GM18519 (cell line): Measurements from ENCODE around the gene CELA3A.
"Not testable (repeated sequence)": the region's sequence is repeated elsewhere in the genome, so short reads cannot be mapped to it uniquely, and the experiment has no call there.

Source experiments
- ATAC-seq: cut with Tn5 transposase; IDR thresholded peaks from one replicate; pipeline ENCODE4 v1.9.1; 2021; ENCODE audit warnings: mild to moderate bottlenecking, moderate library complexity; ENCODE audit not compliant: unreplicated experiment, low FRiP score

CELA3A gene

DNA sequence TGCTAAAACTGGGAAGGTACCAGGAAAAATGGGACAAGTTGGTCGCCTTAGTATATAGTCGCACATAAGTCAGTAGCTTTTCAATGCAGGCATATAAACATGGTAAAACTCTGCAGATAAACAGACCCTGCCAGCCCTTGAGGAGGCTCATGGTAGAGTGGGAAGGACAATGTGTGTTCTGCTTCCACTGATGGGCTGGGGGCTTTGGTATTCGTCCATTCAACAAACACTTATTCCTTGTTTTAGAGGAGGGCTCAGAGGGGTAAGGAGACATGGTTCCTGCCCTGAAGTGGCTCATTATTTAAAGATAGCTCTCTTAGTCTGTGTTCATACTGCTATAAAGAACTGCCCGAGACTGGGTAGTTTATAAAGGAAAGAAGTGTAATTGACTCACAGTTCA, 11.3 kb downstream of the CELA3A start:
- not testable (repeated sequence) for ATAC-seq

DNA sequence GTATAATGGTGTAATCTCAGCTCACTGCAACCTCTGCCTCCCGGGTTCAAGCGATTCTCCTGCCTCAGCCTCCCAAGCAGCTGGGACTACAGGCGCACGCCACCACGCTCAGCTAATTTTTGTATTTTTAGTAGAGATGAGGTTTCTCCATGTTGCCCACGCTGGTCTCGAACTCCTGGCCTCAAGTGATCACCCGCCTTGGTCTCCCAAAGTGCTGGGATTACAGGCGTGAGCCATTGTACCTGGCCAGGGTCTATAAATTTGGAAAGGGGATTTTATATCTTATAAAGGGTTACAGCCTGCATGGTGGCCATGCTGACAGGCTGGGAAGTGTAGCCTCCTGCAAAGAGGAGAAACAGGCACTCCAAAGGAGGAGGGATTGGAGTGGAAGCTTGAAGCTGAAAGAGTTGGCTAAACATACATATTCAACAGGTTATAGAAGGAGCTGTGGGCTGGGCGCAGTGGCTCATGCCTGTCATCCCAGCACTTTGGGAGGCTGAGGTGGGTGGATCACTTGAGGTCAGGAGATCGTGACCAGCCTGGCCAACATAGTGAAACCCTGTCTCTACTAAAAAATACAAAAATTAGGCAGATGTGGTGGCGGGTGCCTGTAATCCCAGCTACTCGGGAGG, 13.2 kb downstream of the CELA3A start:
- ATAC-seq: not testable (repeated sequence)

DNA sequence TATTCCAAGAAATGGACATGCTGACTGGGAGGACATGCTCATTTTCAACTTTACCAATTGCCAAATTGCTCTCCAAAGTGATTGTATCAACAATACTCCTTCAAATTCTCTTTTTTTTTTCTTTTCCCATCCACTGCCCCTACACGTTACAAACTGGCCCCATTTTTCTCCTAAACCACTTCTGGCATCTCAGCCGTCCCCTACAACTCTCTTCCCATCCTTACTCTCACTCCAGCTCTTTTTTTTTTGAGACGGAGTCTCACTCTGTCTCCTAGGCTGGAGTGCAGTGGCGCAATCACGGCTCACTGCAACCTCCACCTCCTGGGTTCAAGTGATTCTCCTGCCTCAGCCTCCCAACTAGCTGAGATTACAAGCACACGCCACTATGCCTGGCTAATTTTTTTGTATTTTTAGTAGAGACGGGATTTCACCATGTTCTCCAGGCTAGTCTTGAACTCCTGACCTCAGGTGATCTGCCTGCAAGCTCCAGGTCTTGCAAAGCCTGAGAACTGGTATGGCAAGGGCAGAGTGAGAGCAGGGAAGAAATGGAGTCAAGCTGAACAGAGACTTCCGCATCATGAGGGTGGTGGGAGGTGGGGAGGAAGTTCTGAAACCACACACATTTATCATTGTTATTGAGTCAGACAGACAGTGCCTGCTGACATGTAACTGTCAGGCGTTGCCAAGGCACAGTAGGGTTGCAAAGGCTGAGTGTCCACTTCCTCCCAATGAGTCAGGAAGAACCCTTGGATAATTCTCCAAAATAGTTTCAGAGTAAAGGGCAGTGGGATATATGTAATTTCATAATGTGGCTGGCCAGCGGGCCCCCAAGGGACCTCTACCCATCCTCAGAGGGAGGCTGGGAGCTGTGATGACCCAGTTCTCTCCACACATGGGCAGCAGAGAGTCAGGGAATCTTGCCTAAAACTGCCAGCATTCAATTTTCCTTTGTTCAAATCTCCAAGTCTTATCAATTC, 17.4 kb downstream of the CELA3A start:
- ATAC-seq: no peak

DNA sequence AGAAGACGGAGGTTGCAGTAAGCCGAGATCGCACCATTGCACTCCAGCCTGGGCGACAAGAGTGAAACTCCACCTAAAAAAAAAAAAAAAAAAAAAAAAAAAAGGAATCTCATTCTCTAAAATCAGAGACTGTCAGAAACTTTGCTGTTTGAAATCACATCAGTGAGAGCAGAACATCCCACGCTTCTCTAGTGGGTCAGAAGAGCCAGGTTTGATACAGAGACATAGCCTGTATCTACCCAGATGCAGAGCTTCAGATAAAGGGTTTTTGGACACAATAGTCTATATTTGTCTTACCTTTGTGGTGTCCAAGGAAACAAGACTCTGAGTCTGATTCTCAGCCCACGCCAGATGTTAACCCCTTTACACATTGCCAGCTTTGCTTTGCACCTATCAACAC, 19.6 kb downstream of the CELA3A start:
- no peak for ATAC-seq

DNA sequence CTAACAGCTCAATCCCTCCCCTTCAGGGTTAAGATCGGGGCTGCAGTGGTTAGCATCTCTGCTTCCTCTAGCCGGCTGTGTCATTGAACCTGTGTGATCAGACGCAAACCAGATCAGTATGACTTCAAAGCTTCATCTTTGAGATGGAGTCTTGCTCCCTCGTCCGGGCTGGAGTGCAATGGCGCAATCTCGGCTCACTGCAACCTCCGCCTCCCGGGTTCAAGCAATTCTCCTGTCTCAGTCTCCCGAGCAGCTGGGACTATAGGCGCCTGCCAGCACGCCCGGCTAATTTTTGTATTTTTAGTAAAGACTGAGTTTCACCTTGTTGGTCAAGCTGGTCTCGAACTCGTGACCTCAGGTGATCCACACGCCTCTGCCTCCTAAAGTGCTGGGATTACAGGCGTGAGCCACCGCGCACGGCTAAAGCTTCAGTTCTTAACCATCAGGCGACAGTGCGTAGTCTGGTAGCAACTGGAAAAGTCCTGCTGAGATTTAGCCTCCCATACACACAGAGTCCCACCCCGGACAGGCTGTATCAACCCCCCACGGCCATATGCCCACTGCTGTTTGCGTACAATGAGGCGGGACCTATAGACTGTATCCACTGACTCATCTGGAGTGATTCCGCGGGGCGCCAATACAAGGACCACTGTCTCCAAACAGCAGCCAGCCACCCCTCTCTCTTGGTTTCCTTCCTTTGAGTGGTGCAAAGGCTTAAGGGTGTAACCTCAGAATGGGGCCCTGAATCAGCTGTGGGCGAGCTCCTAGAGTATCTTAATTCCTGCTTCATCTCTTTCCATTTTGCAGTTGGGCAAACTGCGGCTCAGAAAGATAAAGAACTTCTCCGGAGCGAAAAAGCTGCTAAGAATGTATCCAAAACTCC, 23.3 kb downstream of the CELA3A start:
- ATAC-seq: peak; percentile 25

DNA sequence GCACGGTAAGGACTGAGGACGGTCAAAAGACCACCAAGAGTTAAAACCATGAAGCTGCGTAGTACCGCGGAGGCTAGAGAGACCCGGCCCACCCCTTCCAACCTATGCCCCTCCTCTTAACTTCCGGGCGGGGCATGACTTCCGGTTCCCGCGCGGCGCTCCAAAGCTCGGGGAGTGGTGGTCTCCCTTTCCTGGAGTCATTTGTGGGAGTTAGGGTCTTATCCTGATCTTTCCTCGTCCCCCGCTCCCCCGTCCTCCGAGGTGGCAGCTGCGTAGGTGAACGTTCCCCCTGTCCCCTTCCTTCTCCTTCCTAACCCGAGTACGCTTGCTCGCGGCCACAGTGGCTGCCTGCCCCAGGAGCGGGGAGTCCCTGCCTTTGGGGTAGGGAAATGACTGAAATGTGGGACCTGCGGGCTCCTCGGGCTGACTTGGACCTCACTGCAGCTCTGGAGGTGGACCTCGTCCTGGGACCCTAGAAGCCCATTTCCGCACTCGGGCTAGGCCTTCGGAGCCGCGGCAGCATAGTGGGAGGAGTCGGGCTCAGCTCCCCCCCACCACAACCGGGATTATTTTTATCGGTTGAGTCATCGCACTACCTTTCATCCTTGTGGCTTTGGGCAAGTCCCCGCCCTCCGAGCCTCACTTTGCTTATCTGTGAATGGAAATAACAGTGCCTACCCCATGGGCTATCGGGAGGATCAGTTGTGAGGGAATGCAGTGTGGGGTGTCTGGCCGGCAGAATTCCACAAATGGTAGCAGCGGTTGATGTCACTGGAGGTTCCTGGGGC, 24.1 kb downstream of the CELA3A start:
- ATAC-seq: peak; percentile 46

DNA sequence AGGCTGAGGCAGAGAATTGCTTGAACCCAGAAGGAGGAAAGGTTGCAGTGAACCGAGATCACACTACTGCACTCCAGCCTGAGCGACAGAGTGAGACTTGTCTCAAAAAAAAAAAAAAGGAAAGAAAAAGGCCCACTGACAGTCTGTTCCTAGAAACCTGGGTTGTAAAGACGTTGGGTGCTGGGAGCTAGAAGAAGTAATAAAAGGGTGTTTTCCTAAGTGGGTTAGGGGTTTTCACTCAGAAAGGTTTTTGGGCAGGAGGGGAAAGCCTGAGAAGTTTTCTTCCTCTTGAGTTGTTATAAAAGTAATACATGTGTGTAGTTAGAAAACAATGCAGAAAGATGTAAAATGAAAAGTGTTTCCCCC, 25.4 kb downstream of the CELA3A start:
- ATAC-seq: no peak

DNA sequence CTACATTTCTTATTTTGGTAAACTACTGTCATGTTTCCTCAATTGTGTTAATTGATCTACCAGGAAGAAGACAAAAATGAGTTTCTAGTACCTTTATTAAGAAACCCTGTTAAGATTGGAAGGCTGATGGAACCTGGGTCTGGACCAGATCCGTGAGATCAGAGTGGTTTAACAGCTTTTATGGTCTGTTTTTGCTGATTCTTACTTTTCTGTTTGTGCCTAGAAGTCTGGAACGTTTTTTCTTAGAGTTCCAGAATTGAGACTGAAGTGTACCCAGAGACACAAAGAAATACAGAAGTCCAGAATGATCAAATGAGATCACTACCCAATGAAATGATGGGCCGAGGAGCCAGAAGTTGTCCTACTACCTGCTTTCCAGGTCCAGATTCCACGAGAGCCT, 28.6 kb downstream of the CELA3A start:
- no peak for ATAC-seq

DNA sequence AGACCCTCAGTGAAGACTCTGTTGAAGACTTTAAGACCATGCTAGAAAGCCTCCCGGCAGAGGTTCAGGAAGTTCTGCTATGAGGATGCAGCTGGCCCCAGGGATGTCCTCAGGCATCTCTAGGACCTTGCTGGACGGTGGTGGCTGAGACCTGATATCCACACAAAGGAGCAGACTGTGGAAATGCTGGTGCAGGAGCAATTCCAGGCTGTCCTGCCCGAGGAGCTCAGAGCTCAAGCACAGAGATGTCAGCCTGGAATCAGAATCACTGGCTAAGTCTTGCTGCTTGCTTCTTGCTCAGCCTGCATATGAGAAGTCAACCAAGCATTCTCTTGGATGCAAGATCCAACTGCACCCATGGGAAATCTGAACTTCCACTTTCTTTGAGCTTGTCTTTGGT, 29.0 kb downstream of the CELA3A start:
- no peak for ATAC-seq

DNA sequence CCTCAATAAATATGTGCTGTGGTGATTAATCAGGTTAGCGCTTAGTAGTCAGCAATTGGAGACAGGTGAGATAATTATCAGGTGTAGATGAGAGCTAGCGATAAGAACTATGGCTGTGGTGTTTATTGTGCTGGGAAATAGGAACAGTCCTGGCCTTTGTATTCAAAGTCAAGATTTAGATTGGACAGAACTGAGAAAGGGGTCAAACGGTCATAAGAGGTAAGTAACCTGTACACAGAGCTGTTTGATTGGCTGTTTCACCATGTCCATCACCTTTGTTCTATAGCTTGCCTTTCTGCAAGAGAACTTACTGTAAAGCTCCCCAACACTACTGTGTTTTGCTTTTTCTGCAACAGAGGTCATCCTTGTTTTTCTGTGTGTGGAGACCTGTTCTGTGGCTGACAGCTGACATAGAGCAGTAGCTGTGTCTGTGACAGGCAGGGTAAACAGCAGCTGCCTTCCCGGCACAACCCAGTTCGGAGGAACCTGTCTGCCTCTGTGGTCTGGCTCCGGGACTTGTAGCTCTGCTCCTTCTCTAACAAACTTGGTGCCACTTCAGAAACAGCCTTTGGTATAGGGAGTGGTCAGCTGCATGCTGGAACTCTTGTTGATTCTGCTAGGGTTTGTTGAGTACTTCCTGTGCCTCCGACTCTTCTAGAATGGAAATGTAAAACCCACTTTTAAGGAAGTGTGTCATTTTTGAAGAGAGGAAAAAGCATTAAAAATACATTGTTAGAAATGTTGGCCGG, 29.9 kb downstream of the CELA3A start:
- no peak for ATAC-seq

DNA sequence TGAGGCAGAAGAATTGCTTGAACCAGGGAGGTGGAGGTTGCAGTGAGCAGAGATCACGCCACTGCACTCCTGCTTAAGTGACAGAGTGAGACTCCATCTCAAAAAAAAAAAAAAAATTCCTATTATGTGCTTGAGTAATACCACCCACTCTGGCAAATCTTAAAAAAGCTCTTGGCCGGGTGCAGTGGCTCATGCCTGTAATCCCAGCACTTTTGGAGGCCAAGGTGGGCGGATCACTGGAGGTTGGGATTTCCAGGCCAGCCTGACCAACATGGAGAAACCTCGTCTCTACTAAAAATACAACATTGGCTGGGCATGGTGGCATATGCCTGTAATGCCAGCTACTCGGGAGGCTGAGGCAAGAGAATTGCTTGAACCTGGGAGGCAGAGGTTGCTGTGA, 33.4 kb downstream of the CELA3A start:
- not testable (repeated sequence) for ATAC-seq

DNA sequence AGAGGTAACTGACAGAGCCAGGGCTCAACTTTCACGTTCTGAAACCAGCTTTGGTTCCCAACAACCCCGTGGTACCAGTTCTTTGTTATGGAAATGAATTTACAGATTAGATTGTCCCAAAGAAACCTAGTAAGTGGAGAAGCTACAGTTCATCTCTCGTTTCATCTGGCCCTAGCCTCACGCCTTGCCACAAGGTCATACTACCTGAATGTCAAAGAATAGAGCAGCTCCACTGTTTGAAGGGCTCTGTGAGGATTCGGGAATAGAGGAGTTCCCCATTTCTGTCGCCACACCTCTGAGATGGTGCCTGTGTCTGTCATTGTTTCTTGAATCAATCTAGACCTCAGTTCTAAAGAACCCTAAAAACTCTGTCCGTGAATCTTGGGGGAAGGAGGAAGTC, 36.1 kb downstream of the CELA3A start:
- no peak for ATAC-seq

DNA sequence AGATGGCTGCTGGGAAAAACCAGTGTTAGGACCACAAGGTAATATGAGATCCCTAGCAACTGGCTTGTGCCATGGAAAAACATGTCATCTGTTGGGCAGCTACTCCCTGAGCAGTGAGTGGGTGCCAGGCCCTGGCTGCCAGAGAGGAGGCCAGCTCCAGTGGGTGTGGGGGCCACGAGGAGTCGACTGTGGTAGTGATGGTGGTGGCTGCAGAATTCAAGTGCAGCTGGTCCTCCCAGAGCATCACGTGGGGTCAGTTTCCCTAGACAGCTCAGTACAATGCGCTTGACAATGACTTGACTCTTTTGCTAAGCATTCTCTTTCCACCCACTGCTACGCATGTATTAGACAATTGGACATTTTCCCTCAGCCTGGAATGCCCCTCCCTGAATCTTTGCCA, 36.6 kb downstream of the CELA3A start:
- no peak for ATAC-seq

DNA sequence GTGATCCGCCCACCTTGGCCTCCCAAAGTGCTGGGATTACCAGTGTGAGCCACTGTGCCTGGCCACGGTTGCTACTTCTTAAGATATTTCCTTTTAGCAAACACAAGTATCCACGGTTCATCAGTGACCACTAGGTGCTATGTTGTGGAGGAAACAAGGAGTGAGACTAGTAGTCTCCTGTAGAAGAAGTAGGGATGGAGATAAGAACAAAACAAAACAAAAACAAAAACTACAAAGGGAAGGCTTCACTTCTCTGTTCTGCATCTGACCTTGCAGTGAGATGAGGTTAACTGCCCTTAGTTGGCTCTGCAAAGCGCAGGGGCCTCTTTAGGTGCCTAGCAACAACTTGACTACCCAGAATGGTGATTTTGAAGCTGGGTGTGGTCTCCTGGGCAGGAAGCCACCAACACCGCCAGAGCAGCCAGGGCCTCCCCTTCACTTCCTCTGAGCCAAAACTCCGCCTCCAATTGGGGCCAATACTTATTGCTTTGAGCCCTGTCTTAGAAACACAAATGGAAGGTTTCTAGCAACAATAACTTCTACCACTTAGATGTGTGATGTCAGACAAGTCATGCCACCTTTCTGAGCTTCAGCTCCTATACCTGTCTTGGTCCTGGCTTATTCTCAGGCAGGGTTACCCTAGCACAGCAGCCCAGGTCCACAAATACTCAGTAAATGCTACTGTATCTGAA, 38.3 kb downstream of the CELA3A start:
- peak; percentile 82 for ATAC-seq

DNA sequence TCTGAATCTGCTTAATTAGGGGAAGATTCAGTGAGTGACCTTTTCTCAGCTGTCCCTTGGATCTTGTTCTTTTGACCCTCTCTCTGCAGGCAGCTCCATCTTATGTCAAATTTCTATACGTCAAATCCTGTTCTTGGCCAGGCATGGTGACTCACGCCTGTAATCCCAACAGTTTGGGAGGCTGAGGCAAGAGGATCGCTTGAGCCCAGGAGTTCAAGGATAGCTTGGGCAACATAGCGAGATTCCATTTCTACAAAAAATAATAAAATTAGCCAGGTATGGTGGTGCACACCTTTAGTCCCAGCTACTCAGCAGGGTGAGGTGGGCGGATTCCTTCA, 38.8 kb downstream of the CELA3A start:
- ATAC-seq: no peak

DNA sequence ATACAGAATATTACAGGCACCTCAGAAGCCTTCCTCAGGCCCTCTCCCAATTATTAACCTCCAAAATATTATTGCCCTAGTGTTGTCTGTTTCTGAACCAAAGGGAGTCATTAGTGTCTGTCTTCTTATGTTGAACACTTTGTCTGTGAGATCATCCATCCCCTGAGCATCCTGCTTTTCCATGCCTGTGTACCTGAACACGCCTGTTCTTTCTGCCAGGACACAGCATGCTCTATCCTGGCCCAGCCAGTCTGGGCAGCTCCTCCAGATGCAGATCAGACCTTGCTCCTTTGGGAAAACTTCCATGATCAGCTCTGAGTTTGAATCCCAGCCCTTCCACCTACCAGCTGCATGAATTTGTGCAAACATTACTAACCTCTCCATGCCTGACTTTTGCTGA, 40.0 kb downstream of the CELA3A start:
- no peak for ATAC-seq

DNA sequence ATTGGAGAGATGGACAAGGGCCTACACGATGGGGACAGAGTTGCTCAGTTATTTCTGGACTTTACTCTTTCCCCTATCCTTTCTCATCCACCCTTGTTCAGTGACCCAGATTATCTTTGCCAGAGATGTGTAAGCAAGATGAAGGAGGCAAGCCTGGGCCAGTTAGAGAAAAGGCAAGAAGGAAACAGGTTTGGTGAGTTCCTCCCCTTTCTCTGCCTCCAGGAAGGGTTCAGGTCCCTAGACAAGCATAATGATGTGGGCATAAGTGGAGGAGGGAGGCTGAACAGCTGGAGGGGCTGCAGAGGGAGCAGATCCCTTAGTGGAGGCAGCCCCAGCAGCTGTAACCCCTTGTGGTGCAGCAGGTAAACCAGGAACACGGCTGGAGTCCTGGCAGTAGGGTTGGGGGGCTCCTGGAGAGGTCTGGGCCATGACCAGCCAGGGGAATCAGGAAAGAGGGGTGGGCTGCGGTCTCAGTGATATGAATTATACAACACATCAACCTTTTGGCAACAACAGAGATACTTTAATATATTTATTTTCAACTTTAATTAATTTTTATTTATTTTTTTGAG, 41.8 kb downstream of the CELA3A start:
- ATAC-seq: no peak

DNA sequence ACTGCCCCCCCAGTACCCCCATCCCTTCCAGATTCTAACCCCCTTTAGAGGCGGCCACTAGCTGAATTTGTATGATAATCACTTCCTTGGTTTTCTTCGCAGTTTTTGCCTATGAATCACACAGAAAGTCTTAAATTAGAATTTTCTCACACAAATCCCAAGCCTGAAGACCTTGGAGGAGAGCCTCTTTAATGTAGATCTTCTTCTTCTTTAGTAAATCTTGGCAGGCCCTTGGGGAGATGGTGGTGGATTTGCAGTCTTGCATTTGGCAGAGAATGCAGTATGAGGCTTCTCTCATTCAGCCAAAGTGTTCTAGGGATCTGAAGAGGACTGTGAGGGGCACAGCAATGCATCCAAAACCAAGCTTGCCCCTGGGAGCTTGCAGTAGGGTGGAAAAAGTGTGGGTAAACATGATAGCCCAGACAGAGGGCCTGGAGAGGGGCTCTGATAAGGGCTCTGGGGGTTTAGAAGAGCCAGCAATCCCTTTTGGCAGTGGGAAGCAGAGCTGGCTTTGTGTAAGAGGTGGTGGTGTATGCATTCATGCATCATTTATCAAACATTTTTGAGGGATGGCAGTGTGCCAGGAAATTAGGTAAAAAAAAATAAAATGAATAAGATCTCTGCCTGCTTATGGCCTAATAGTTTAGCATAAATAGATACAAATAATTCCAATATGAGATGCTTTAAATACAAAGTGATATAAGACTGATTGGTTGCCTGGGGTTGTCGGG, 43.4 kb downstream of the CELA3A start:
- no peak for ATAC-seq
